Measurements from ENCODE around the gene NCSTN.

Gene NCSTN

DNA sequence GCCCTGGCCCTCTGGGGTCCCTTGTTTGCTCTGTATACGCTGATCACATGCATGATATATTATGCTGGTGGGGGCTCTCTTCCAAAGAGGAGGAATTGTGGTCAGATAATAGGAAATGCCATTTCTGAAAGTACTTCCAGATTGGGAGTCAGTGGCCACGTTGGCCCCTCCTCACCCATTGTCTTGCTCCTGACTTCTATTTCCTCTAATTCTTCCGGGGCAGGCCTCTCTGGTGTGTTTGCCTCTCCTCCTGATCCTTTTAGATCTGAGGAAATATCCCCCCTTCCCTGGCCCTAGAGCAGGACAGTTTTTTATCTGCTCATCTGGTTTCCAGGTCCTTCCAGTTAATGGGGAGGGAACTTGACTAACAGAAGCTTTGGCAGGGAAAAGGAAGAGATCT lies 60.1 kb downstream of the NCSTN start:
- H3K4me3 ChIP-seq (ENCODE audit: low read depth in 1 of 2, low read length in 2 of 2), result no peak overlapping the region
- no peak overlapping the region for H3K9ac ChIP-seq (ENCODE audit: low read depth in 1 of 2, low read length in 2 of 2)
- peaks cover 24% of the 10 kb centered on the region in 2 donors for H3K4me1 ChIP-seq (ENCODE audit: control insufficient read depth in 1 of 2, insufficient read depth in 2 of 2, low read length in 2 of 2)
- no peaks in the 10 kb centered on the region for H3K27me3 ChIP-seq (ENCODE audit: control insufficient read depth in 1 of 2, insufficient read depth in 2 of 2, low read length in 2 of 2)
- H3K36me3 ChIP-seq (ENCODE audit: control insufficient read depth in 1 of 2, insufficient read depth in 2 of 2, low read length in 2 of 2), result no peaks in the 10 kb centered on the region
- H3K9me3 ChIP-seq (ENCODE audit: control insufficient read depth in 1 of 2, low read length in 2 of 2), result no peaks in the 10 kb centered on the region
- no peak overlapping the region for H3K27ac ChIP-seq (ENCODE audit: low read depth, low read length)

GRCh38 chr1:160404094-160404493 lies 60.9 kb downstream of the NCSTN start:
- no peaks in the 10 kb centered on the region for H3K9me3 ChIP-seq (ENCODE audit: control insufficient read depth in 1 of 2, low read length in 2 of 2)
- H3K4me1 ChIP-seq (ENCODE audit: control insufficient read depth in 1 of 2, insufficient read depth in 2 of 2, low read length in 2 of 2), result peaks cover 20% of the 10 kb centered on the region in 2 donors
- H3K36me3 ChIP-seq (ENCODE audit: control insufficient read depth in 1 of 2, insufficient read depth in 2 of 2, low read length in 2 of 2), result no peaks in the 10 kb centered on the region
- H3K27me3 ChIP-seq (ENCODE audit: control insufficient read depth in 1 of 2, insufficient read depth in 2 of 2, low read length in 2 of 2), result no peaks in the 10 kb centered on the region
- H3K9ac ChIP-seq (ENCODE audit: low read depth in 1 of 2, low read length in 2 of 2), result no peak overlapping the region
- H3K27ac ChIP-seq (ENCODE audit: low read depth, low read length), result no peak overlapping the region
- H3K4me3 ChIP-seq (ENCODE audit: low read depth in 1 of 2, low read length in 2 of 2), result no peak overlapping the region

DNA sequence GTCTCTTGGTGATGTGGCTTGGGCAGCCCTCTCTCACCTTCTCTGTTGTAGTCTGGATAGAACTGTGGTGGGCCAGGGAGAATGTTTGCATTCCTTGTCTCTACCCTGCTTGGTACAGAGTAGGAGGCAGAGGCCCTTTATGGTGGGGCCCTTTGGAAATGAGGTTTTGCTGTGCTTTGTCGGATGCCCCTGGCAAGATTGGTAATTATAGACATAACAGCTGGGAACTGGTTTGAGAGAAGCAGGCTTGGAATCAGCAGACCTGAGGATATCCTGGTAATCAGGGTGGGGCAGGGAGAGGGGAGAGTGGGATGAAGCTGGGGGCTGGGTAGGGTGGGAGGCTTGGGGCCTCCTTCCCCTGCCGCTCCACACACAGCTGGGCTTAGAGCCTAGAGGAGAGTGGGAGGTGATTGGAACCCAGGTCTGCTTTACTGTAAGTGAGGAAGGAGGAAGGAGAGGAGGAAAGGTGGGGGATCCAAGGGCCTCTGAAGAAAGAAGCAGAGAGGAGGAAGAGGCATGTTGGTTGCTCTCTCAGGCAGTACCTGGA lies 62.2 kb downstream of the NCSTN start:
- no peaks in the 10 kb centered on the region for H3K36me3 ChIP-seq (ENCODE audit: control insufficient read depth in 1 of 2, insufficient read depth in 2 of 2, low read length in 2 of 2)
- no peaks in the 10 kb centered on the region for H3K9me3 ChIP-seq (ENCODE audit: control insufficient read depth in 1 of 2, low read length in 2 of 2)
- H3K27me3 ChIP-seq (ENCODE audit: control insufficient read depth in 1 of 2, insufficient read depth in 2 of 2, low read length in 2 of 2), result no peaks in the 10 kb centered on the region
- no peak overlapping the region for H3K9ac ChIP-seq (ENCODE audit: low read depth in 1 of 2, low read length in 2 of 2)
- H3K27ac ChIP-seq (ENCODE audit: low read depth, low read length), result no peak overlapping the region
- no peak overlapping the region for H3K4me3 ChIP-seq (ENCODE audit: low read depth in 1 of 2, low read length in 2 of 2)
- H3K4me1 ChIP-seq (ENCODE audit: control insufficient read depth in 1 of 2, insufficient read depth in 2 of 2, low read length in 2 of 2), result peaks cover 12 to 15% of the 10 kb centered on the region in 2 donors

DNA sequence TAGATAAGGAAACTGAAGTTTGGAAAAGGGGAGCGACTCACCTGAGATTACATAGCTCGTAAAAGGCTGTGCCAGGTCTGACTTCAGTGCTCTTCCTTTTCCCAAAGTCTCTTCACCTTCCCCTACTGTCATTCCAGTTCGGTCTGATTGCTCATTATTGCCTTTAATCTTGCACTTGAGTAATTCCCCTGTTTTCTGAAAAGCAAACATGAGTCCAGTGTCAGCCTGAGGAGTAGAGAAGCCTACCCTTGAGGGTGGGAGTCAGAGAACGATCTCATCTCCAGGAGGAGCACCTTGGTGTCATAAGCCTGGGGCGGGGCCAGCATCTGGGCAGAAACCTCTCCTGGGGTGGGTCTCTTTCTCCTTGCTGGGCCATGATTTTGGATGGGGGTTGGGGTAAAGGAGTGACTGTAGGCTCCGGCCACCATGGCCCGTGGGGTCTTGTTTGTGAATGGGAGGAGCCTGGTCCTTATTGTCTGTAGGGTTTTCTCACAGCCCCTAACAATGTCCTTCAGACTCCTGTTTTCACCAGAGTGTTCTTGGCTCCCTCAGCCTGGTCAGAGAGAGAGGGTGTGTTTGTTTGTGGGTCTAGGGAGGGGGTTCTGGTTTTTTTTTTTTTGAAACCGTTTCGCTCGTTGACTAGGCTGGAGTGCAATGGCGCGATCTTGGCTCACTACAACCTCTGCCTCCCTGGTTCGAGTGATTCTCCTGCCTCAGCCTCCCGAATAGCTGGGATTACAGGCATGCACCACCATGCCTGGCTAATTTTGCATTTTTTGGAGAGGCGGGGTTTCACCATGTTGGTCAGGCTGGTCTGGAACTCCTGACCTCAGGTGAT lies 63.2 kb downstream of the NCSTN start:
- no peak overlapping the region for H3K4me3 ChIP-seq (ENCODE audit: low read depth in 1 of 2, low read length in 2 of 2)
- H3K9ac ChIP-seq (ENCODE audit: low read depth in 1 of 2, low read length in 2 of 2), result no peak overlapping the region
- H3K27ac ChIP-seq (ENCODE audit: low read depth, low read length), result no peak overlapping the region
- no peaks in the 10 kb centered on the region for H3K36me3 ChIP-seq (ENCODE audit: control insufficient read depth in 1 of 2, insufficient read depth in 2 of 2, low read length in 2 of 2)
- H3K27me3 ChIP-seq (ENCODE audit: control insufficient read depth in 1 of 2, insufficient read depth in 2 of 2, low read length in 2 of 2), result no peaks in the 10 kb centered on the region
- peaks cover 12% of the 10 kb centered on the region in 2 donors for H3K4me1 ChIP-seq (ENCODE audit: control insufficient read depth in 1 of 2, insufficient read depth in 2 of 2, low read length in 2 of 2)
- H3K9me3 ChIP-seq (ENCODE audit: control insufficient read depth in 1 of 2, low read length in 2 of 2), result no peaks in the 10 kb centered on the region

DNA sequence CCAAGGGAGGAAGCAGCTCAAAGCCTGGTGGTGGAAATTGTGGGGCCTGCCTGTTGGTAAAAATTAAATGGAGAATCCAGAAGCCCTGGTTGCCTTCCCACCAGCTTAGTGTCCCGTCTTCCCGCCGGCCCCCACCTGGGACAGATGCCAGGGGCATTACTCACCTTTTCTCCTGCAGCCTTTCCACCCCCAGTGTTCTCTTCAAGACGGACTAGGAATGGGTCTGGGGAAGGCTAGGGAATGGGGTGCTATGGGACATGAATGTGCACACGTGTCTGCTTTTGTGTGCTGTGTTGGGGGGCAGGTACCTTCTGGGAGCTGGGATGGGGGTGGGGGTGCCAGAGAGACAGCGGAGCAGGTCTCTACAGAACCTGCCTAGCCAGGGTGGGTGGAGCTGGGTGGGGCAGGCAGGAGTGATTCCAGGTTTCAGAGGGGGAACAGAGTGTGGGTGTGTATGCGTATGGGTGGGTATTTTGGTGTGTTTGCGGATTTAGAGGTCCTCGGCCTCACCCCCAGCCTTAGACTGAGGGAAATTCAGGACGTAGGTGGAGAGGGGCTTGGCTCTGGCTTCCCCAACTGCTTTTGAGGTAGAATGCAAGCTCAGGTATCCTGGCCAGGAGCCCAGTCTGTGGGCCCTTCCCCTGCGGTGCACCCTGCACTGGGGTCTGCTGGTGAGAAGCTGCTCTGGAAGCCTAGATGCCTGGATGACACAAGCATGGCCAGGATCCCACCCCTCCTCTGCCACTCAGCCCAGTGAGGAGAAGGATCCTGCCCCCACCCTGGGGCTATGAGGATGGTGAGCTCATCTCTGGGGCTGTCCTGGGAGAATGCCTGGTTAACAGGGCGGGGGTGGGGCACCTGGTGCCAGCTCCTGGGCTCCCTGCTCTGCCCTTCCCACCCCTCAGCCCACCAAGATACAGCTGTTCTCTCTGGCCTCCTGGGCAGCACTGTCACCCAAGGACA lies 64.9 kb downstream of the NCSTN start:
- H3K27me3 ChIP-seq (ENCODE audit: control insufficient read depth in 1 of 2, insufficient read depth in 2 of 2, low read length in 2 of 2), result no peaks in the 10 kb centered on the region
- no peak overlapping the region for H3K27ac ChIP-seq (ENCODE audit: low read depth, low read length)
- H3K9ac ChIP-seq (ENCODE audit: low read depth in 1 of 2, low read length in 2 of 2), result no peak overlapping the region
- no peaks in the 10 kb centered on the region for H3K36me3 ChIP-seq (ENCODE audit: control insufficient read depth in 1 of 2, insufficient read depth in 2 of 2, low read length in 2 of 2)
- H3K4me1 ChIP-seq (ENCODE audit: control insufficient read depth in 1 of 2, insufficient read depth in 2 of 2, low read length in 2 of 2), result peaks cover 4 to 12% of the 10 kb centered on the region in 2 donors
- no peak overlapping the region for H3K4me3 ChIP-seq (ENCODE audit: low read depth in 1 of 2, low read length in 2 of 2)
- no peaks in the 10 kb centered on the region for H3K9me3 ChIP-seq (ENCODE audit: control insufficient read depth in 1 of 2, low read length in 2 of 2)
